Activated CD8-positive, alpha-beta memory T cell treated with anti-CD3 and anti-CD28 coated beads for 1 hour (primary cell): ENCODE measurements around the gene SEMA4C.

ENCODE experiments used
- DNase-seq, 2 donors: peaks; one replicate each; pipeline ENCODE4 v3.0.0-alpha.2; 2020; ENCODE audit warnings: low read depth in 1 of 2; ENCODE audit errors: extremely low read depth in 1 of 2

SEMA4C gene

DNA sequence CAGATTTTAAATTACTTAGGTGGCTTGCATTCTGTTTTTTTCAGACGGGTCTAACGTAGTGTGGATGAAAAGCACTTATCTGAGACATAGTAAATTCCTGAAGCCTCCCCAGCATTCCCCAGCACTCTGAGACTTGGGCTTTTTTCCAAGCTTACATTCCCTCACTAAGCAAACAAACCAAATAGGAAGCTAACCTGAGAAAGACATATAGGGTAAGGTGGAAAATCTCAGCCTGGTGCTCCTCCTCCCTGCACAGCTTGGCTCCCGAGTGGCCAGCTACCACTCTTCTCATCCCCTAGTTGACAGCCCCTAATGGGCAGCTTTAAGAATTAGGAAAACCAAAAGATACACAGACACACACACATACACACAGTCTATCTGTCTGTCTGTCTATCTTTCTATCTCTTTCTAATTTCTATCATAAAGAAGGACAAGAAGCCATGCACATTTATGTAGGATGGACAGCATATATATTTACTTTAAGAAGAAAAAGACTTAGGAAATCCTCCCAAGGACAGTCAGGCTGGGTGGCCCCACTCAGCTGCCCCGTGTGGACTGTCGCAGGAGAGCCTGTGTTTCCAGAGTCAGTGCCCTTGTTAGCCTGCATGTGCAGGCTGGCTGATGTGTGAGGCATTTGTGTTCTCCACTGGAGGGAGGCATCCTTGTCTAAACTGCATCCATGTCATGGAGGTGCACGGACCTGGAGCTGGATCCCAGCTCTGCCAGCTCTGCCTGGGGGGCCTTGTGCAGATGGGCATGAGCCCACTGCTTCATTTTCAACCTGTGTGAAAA, 45.6 kb downstream of the SEMA4C start:
- no peak for DNase-seq

DNA sequence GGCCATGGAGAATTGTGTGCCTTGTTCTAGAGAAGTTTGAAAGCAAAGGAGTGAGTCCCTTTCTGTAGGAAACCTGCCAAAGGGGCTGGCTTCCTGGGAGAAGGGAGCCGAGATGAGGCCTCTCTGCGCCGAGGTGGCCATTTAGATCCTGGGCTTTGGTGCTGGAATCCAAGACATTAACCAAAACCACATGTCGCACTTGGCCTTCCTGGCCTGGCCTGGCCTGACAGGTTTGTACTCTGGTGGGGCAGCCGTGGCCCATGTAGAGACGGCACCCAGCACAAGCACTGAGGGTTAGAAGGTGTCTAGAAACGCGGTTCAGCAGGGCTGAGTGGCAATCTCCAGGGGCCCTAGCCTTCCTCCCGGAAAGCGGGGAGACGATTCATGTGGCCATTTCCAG, 46.7 kb downstream of the SEMA4C start:
- no peak for DNase-seq

DNA sequence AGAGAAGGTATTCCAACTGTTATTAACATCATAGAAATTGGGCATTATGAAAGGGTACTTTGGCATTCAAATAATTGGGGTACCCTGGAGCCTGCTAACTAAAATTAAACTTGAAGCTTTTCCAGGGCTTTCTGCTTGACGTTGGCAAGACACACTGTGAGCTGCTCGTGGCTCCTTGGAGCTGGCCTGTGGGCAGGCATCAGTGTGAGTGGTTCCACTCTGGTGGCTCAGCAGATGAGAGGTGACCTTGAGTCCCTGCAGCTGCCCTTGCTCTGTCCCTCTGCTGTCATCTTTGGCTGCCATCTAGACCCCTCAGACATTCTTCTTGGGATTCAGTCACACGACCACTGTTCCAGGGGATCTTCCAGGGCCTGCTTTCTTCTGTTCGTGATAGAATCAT, 47.1 kb downstream of the SEMA4C start:
- no peak for DNase-seq

DNA sequence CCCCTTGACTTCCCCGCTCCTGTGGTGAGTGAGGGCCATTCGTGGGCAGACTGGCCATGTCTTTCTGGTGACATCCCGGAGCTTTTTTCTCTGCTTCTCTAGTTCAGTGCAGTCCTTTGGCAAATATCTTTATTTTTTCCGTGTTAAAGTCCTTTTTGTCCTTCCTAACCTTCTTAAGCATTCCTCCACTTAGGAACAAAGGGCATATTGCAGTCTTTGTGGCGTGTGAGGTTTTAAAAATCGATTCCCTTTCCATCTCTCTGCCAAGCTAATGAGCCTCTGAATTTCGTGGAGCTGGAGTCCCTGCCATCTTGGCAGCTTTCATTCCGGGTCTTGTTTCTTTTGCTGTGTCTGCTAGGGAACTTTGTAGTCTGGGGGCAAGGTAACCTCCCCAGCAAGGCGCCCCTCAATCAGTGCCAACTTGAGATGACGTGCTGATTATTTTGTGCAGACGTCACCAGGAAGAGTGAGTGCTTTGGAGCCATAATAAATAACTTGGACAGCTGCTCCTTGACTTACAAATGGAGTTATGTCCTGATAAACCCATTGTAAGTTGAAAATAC, 48.7 kb downstream of the SEMA4C start:
- DNase-seq, result no peak

DNA sequence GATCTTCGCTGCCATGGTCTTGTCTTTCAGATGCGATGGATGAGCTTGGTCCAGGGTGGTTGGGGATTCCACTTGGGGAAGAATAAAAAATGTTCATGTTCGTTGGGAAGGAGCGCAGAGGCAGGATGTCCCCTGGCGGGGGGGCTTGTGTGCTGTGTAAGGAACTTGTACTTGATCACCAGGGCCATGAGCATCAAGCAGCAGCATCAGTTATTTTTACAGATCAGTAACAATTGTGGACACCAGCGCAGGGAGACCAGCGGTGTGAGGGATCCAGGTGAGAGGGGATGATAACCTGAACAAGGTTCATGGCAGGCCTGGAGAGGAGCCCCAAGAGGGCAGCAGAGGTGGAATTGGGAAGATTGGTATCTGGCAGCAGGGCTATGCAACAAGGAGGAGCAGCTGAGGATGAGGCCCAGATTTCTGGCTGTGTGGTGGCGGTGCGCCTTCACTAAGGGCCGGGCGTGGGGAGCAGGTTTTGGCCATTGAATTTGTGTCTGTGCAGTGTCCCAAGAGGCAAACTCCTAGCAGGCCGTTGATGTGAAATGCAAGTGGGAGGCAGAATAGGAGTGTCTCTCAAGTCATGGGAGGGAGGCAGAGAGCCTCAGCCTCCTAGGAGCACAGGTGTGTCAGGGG, 49.9 kb downstream of the SEMA4C start:
- no peak for DNase-seq

DNA sequence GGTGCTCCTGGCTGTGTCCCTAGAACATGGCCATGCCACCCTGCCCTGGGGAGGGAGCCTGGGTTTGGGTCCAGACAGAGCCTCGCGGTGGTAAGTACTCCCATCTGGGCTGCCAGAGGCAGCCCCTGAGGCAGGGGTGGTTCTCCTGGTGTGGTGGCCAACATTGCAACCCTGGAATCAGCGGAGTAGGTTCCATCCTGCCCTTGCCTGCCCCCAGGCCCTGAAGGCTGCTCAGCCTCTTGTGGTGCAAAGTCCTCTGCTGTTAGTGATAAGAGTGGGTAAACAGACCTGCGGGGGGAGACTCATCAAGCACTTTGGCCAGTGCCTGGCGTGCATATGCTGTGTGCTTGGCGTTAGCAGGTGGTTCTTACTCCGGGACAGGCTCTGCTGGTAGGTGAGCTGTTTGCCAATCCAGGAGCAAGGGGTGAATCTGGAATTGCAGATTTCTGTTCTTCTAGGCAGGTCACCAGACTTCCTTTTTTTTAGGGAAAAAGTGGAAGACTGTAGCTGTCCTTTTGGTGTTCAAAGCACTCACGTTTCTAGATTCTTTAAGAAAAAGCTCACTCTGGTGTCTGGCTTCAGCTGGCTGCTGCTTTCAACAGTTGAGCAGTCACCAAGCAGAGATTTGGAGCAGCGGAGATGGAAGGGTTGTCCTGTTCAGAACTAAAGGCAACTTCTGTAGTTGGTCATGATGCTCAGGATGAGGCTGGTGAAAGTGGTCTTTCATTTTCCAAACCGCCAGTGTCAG, 50.6 kb downstream of the SEMA4C start:
- DNase-seq, result no peak

- DNase-seq, result no peak
Measured at GRCh38 chr2:96817882-96818281, 52.0 kb downstream of the SEMA4C start.

- no peak for DNase-seq
Measured at GRCh38 chr2:96816836-96817702, 52.8 kb downstream of the SEMA4C start.

DNA sequence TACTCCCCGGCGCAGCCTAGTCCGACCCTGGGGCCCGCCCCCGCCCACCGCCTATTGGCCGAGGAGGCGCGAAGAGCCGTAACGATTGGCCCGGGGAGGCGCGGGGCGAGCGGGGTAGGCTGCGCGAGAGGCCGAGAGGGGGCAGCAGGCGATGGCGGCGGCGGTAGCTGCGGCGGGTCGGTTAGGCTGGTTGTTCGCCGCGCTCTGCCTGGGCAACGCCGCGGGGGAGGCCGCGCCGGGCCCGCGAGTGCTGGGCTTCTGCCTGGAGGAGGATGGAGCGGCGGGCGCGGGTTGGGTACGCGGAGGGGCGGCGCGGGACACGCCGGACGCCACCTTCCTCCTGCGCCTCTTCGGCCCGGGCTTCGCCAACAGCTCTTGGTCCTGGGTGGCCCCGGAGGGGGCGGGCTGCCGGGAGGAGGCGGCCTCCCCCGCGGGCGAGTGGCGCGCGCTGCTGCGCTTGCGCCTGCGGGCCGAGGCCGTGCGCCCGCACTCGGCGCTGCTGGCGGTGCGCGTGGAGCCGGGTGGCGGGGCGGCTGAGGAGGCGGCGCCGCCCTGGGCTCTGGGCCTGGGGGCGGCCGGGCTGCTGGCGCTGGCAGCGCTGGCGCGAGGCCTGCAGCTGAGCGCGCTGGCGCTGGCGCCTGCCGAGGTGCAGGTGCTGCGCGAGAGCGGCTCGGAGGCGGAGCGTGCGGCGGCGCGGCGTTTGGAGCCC, 53.6 kb downstream of the SEMA4C start, which contains the start of gene CNNM3:
Gene CNNM3, plus strand, starts transcription at position 142 of the 709 bp plus-strand sequence. Its CDS starts 10 bp downstream, at position 152.
- DNase-seq, result peak; percentile 84 to 96

DNA sequence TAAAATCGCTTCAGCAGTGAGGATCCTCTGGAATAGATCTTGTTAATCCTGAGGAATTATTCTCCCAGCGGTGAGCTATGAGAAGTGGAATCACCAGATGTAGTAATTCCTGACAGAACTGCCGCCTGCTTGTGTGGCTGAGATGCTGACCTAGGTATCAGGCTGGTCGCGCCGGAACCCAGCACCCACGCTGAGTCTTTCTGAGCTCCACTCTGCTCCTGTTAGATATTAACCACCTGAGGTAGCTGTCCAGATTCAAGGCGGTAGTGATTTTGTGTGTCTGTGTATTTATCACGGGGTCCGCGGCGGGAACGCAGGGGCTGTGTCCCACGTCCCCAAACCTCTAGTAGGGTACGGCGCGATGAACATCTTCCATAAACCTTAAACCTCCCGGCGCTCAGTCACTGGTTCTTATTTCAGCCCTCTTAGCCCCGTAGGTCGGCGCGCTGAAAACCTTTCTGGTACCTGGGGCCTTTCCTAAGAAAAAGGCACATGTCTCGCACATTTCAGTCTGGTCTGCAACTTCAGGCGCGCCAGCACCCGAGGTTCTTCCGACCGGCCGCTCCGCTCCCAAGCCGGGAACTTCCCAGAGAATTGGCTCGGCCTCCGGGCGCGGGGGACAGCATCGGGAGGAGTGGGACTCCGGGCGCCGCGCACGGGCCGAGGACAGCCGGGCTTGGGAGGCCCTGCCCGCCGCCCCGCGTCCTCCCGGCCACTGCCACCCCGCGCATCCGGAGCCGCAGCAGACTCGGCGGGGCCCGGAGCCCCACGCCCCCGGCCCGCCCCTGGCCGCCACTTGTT, 54.4 kb downstream of the SEMA4C start:
- DNase-seq, result no peak

GRCh38 chr2:96813656-96814055, 56.2 kb downstream of the SEMA4C start:
- DNase-seq, result no peak

- DNase-seq, result no peak
Measured at GRCh38 chr2:96811917-96812316, 58.0 kb downstream of the SEMA4C start.

DNA sequence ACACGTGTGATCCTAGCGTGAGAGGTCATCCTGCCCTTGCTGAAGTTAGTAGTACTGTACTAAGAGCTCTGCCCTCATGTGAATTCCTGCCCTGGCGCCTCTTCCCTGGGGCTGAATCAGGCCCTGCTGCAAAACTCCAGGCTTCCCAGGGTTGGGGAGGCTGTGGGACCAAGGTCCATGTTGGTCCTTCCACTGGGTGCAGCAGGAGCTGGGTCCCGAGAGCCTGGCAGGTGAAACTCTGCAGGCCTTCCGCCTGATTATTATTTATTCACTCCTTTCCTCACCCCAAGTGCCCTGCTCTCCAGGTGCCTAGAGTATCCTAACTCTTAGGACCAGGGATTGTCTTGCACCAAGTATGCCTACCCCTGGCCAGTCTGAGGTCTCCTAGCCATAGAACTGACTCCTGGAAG, 59.1 kb downstream of the SEMA4C start:
- no peak for DNase-seq

DNA sequence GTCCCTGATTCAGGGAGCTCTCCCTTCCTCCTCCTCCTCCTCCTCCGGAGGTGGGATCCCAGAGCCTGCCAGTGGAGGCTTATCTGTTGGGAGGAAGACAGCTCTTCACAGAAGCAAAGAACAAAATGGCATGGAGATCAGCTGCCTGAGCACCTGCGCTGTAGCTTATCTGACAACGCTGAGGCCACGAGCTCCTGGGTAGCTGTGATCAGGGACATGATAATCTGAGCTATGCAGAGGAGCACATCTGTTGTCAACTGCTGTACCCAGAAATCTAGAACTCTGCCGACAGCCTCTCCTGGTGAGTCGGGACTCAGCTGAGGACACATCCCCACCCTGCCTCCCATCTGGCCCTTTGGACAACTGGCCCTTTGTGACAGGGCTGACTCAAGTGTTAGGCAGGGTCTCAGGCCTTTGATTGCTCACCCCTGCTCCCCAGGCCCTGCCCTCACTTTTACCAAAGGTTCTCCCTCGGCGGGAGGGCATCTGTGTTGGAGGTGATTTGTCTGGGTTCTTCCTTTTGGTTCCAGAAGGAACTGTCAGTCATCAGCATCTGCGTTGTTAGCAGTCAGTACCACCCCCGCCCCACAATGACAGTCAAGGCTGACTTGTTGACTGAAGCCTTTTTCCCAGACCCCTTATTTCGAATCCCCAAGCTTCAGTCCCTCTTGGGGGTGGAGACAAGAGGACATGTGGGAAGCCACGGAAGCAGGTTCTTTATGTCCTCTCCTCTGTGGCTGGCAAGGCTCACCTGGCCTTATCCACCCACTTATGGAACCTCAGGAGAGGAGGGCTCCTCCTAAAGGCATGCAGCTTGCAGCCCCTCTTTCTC, 59.7 kb downstream of the SEMA4C start:
- no peak for DNase-seq
